GM18951 (cell line): ENCODE measurements around the gene IFI27.
"Not testable (repeated sequence)": the region's sequence is repeated elsewhere in the genome, so short reads cannot be mapped to it uniquely, and the experiment has no call there.

Experiments used
- POLR2A ChIP-seq: IDR thresholded peaks from 4 replicates; pipeline ENCODE4 v1.6.1; 2011; ENCODE audit warnings: mild to moderate bottlenecking; ENCODE audit not compliant: insufficient read length, insufficient read depth; ENCODE audit errors: extremely low read depth
- in situ Hi-C: fragments of 300-500 bp; cut with MboI; formaldehyde crosslinking; loops from one replicate; pipeline ENCODE4 v1.12.0; 2022; ENCODE audit warnings: low sequenced_read_pairs, mixed read lengths, inconsistent platforms; ENCODE audit not compliant: unreplicated experiment

IFI27 gene

GRCh38 chr14:94136575-94137331, 26.2 kb downstream of the IFI27 start:
- TF ChIP-seq POLR2A: no peak
- in situ Hi-C loops: loop anchor here (10.0 kb wide), 1 partner anchor 102 kb away; no protein-coding TSS in a partner anchor

GRCh38 chr14:94138251-94138650, 27.7 kb downstream of the IFI27 start:
- in situ Hi-C loops: loop anchor here (10.0 kb wide), 1 partner anchor 103 kb away; no protein-coding TSS in a partner anchor

GRCh38 chr14:94139006-94139405, 28.5 kb downstream of the IFI27 start:
- TF ChIP-seq POLR2A: no peak
- in situ Hi-C loops: loop anchor here (10.0 kb wide), 1 partner anchor 104 kb away; no protein-coding TSS in a partner anchor

More at GRCh38 chr14:94138251-94138650, 27.7 kb downstream of the IFI27 start:
- no peak for TF ChIP-seq POLR2A

DNA sequence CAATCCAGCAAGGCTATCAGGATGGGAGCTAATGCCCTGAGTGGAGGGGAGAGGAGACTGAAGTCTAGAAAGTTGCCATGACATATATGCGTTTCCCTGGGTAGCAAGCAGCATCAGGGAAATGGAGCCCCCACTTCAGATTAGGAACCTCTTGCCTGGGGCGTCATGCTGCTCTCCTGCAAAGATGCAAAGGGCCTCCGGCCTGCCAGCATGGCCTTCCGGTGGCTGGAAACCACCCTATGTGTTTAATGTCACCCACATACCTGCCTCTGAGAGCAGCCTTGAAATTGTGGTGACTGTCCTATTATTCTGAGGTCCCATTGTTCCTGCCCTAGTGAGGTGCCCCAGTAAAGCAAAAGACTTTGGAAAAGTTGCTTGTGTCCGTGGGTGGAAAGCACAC, 28.9 kb downstream of the IFI27 start:
- no peak for TF ChIP-seq POLR2A
- in situ Hi-C loops: loop anchor here (10.0 kb wide), 1 partner anchor 105 kb away; no protein-coding TSS in a partner anchor

GRCh38 chr14:94142247-94142646, 31.7 kb downstream of the IFI27 start:
- no peak for TF ChIP-seq POLR2A
- in situ Hi-C loops: no loop called here

- in situ Hi-C loops: no loop called here
- no peak for TF ChIP-seq POLR2A
These were observed 32.3 kb downstream of the IFI27 start for GRCh38 chr14:94142836-94143235.

- no peak for TF ChIP-seq POLR2A
- in situ Hi-C loops: no loop called here
These were observed 32.7 kb downstream of the IFI27 start for GRCh38 chr14:94143239-94143638.

GRCh38 chr14:94143711-94144110, 33.2 kb downstream of the IFI27 start:
- in situ Hi-C loops: no loop called here

GRCh38 chr14:94144765-94145164, 34.2 kb downstream of the IFI27 start:
- no peak for TF ChIP-seq POLR2A
- in situ Hi-C loops: no loop called here

More at GRCh38 chr14:94143711-94144110, 33.2 kb downstream of the IFI27 start:
- TF ChIP-seq POLR2A: no peak

DNA sequence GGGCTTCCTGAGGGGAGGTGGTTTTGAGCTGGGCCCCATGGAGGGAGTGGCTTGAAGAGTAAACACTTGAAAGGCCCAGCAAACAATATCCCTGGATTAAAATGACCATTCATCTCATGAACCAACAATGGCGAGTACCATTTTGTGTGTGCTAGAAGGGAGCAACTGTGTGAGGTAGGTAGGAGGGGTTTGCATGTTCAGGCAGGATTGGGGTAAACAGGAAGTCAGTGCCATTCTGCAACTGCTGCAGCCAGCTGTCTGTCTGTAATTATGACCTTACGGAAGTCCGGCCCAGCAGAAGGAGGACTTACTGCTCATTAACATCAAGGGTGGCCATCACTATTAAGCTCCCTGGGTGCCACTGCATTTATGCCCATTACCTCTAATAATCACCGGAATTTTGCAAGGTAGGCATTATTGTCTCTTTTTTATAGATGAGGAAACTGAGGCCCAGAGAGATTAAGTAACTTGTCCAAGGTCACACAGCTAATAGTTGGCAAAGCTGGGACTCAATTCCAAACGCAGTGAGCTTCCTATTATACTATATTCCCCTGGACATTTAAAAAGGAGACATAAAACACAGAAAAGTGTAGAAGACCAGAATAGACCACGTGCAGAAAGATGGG, 35.5 kb downstream of the IFI27 start:
- TF ChIP-seq POLR2A: no peak
- in situ Hi-C loops: no loop called here

GRCh38 chr14:94152676-94153075, 42.1 kb downstream of the IFI27 start:
- TF ChIP-seq POLR2A: no peak
- in situ Hi-C loops: no loop called here

- no peak for TF ChIP-seq POLR2A
- in situ Hi-C loops: no loop called here
These were observed 43.3 kb downstream of the IFI27 start for GRCh38 chr14:94153750-94154342.

- in situ Hi-C loops: not testable (repeated sequence)
These were observed 45.6 kb downstream of the IFI27 start for GRCh38 chr14:94156143-94156542.
